Endothelial cell of umbilical vein (primary cell): ENCODE measurements around the gene INPP4B. TPM values are rescaled to one million over a fixed set of nuclear protein-coding genes. Genes with fewer than 3 reads are reported as not detected.

Experiments used
- BruUV-seq: library from RNA; stranded (reverse); fragments of 400-500 nt; replicated peaks from 2 replicates; lab custom pipeline; 2021; lab: Mats Ljungman, UMichigan
- CTCF ChIA-PET: fragments of 300-600, 350-600 bp; sonication (Branson Sonifier 250); formaldehyde crosslinking; loops from one replicate; lab custom pipeline; 2021; ENCODE audit warnings: antibody characterized with exemption, inconsistent platforms; lab: Charles Lee
- POLR2A ChIA-PET: fragments of 300-600, 350-600 bp; sonication (Branson Sonifier 250); formaldehyde crosslinking; loops from one replicate; lab custom pipeline; 2021; ENCODE audit warnings: antibody characterized with exemption, inconsistent platforms; lab: Charles Lee
- DNase-seq: peaks from one replicate; pipeline ENCODE4 v3.0.0-alpha.2; 2011; ENCODE audit warnings: low read depth, low spot score
- FAIRE-seq: peaks from 2 replicates; lab custom pipeline; 2011; peaks lifted over from hg19 to GRCh38; lab: Jason Lieb, UNC
- H2AFZ ChIP-seq: 2 replicates; pipeline ENCODE4 v1.6.0; 2012; ENCODE audit warnings: low read depth, low read length, control low read depth, inconsistent platforms
- H3K27ac ChIP-seq: 2 replicates; pipeline ENCODE4 v1.5.1; 2011; ENCODE audit warnings: low read depth, mild to moderate bottlenecking, control low read depth, low read length, moderate library complexity; ENCODE audit not compliant: insufficient read depth
- H3K27me3 ChIP-seq, 2 experiments: 2 replicates each; pipeline versions ENCODE4 v1.6.0 to v1.6.1; 2011; ENCODE audit warnings: low read length in 2 of 2, mixed read lengths in 1 of 2; ENCODE audit not compliant: control insufficient read depth in 2 of 2, insufficient read depth in 2 of 2
- H3K36me3 ChIP-seq, 2 experiments: 2 replicates in 1 of 2; 3 replicates in 1 of 2; pipeline ENCODE4 v1.5.1; 2011; ENCODE audit warnings: low read length in 2 of 2, mild to moderate bottlenecking in 1 of 2, moderate library complexity in 1 of 2; ENCODE audit not compliant: control insufficient read depth in 2 of 2, insufficient read depth in 2 of 2; ENCODE audit errors: extremely low read depth in 1 of 2
- H3K4me1 ChIP-seq: 3 replicates; pipeline ENCODE4 v1.5.1; 2011; ENCODE audit warnings: mild to moderate bottlenecking, low read length; ENCODE audit not compliant: control insufficient read depth, insufficient read depth; ENCODE audit errors: extremely low read depth
- H3K4me2 ChIP-seq: 2 replicates; pipeline ENCODE4 v1.6.1; 2011; ENCODE audit warnings: low read length, control low read depth, mixed read lengths; ENCODE audit not compliant: insufficient read depth
- H3K4me3 ChIP-seq, 3 experiments: fragments of 200-600 bp in 1 of 3; sonication (generic), shearing (Covaris generic) in 1 of 3; replicated peaks in 1 of 3; 2 replicates each; pipeline ENCODE4 v1.5.1; 2011 to 2016; ENCODE audit warnings: control low read depth in 3 of 3, low read length in 3 of 3, mild to moderate bottlenecking in 2 of 3, inconsistent platforms in 1 of 3, low read depth in 1 of 3, moderate library complexity in 1 of 3; ENCODE audit not compliant: insufficient read depth in 1 of 3
- H3K79me2 ChIP-seq: 2 replicates; pipeline ENCODE4 v1.6.0; 2012; ENCODE audit warnings: low read length, inconsistent platforms; ENCODE audit not compliant: control insufficient read depth, insufficient read depth
- H3K9ac ChIP-seq: replicated peaks from 2 replicates; pipeline ENCODE3; 2011; ENCODE audit warnings: low read length, control low read depth; ENCODE audit not compliant: insufficient read depth; ENCODE audit errors: extremely low read depth
- H3K9me1 ChIP-seq: replicated peaks from 3 replicates; pipeline ENCODE4 v1.6.0; 2011; ENCODE audit warnings: mild to moderate bottlenecking, low read length; ENCODE audit not compliant: control insufficient read depth, insufficient read depth; ENCODE audit errors: extremely low read depth
- H3K9me3 ChIP-seq: replicated peaks from 2 replicates; pipeline ENCODE4 v1.5.1; 2012; ENCODE audit warnings: low read length, inconsistent platforms; ENCODE audit not compliant: control insufficient read depth, insufficient read depth
- H4K20me1 ChIP-seq: replicated peaks from 2 replicates; pipeline ENCODE3; 2011; ENCODE audit warnings: mild to moderate bottlenecking, low read length; ENCODE audit not compliant: control insufficient read depth, insufficient read depth; ENCODE audit errors: extremely low read depth
- CTCF ChIP-seq, 2 donors: IDR thresholded peaks; 1 replicate in 1 of 2; 2 replicates in 1 of 2; pipeline ENCODE4 v1.5.1; 2011; ENCODE audit warnings: low read length in 2 of 2, mild to moderate bottlenecking in 2 of 2, moderate library complexity in 2 of 2, control low read depth in 1 of 2, inconsistent platforms in 1 of 2, low read depth in 1 of 2; ENCODE audit not compliant: insufficient read depth in 1 of 2; ENCODE audit errors: extremely low read depth in 1 of 2
- EZH2 ChIP-seq: IDR thresholded peaks from 2 replicates; pipeline ENCODE4 v1.6.1; 2012; ENCODE audit warnings: borderline replicate concordance, low read depth, mild to moderate bottlenecking, moderate library complexity, low read length, inconsistent platforms; ENCODE audit not compliant: severe bottlenecking
- FOS ChIP-seq: IDR thresholded peaks from 2 replicates; pipeline ENCODE4 v1.6.1; 2011; ENCODE audit warnings: mild to moderate bottlenecking, low read length, moderate library complexity, borderline replicate concordance; ENCODE audit not compliant: insufficient read depth
- GATA2 ChIP-seq: IDR thresholded peaks from 2 replicates; pipeline ENCODE4 v1.7.0; 2011; ENCODE audit warnings: low read depth, mild to moderate bottlenecking, moderate library complexity, mixed read lengths, low read length; ENCODE audit not compliant: insufficient read length, insufficient read depth
- JUN ChIP-seq: IDR thresholded peaks from 2 replicates; pipeline ENCODE4 v1.6.1; 2011; ENCODE audit warnings: borderline replicate concordance, low read depth; ENCODE audit not compliant: insufficient read length, insufficient read depth
- MAX ChIP-seq: IDR thresholded peaks from 2 replicates; pipeline ENCODE4 v1.6.1; 2011; ENCODE audit not compliant: insufficient read depth, insufficient read length
- MYC ChIP-seq: IDR thresholded peaks from one replicate; pipeline ENCODE4 v1.6.1; 2011; ENCODE audit warnings: mild to moderate bottlenecking, low read depth, low read length
- POLR2A ChIP-seq: IDR thresholded peaks from 2 replicates; pipeline ENCODE4 v1.6.1; 2012; ENCODE audit warnings: low read depth, mild to moderate bottlenecking, control low read depth, low read length
- POLR2AphosphoS5 ChIP-seq: IDR thresholded peaks from 2 replicates; pipeline ENCODE4 v1.6.1; 2012; ENCODE audit warnings: low read depth, mild to moderate bottlenecking, control low read depth, low read length, moderate library complexity; ENCODE audit not compliant: insufficient read depth
- dilution Hi-C: fragments of 300-500 bp; cut with MboI; formaldehyde crosslinking; loops from one replicate; pipeline ENCODE4 v1.15.0; 2019; ENCODE audit warnings: low sequenced_read_pairs; ENCODE audit not compliant: extremely low pct_ligation_motif_present
- intact Hi-C: fragments of 100-400 bp; cut with micrococcal nuclease; formaldehyde crosslinking; loops from one replicate; pipeline ENCODE4 v1.10.0; 2022
- polyA plus RNA-seq, 4 experiments: library from polyadenylated mRNA; depleted of rRNA in 3 of 4; stranded (reverse) in 3 of 4; unstranded in 1 of 4; fragments of >200 nt; gene quantifications; 2 replicates each; pipeline versions ENCODE4 v1.2.1 to v1.2.3, GENCODE V29; 2011 to 2012; ENCODE audit warnings: missing spikeins in 1 of 4
- total RNA-seq: library from RNA; stranded (reverse); gene quantifications from 2 replicates; pipeline ENCODE4 v1.2.3, GENCODE V29; 2021

The INPP4B gene
- total and polyA plus RNA-seq, 2 donors (not counting 3 experiments of a cell fraction or from before 2014, with no cell fraction given) = 0.41 to 3.1 TPM

GRCh38 chr4:142427456-142427855 is 418.6 kb downstream of the INPP4B start:
- DNase-seq (no peak), FAIRE-seq (no peak)
- ChIA-PET POLR2A (no interaction called here), CTCF (interaction anchor here (1.6 kb wide), 1 partner anchor 19 kb away, joined by 4 read pairs; no protein-coding TSS in a partner anchor)
- H4K20me1 ChIP-seq = no peaks in the 10 kb centered on the region
- intact Hi-C loops = no loop called here
- H3K27ac ChIP-seq = no peak overlapping the region
- no peaks in the 10 kb centered on the region for H3K9me3 ChIP-seq
- H3K9me1 ChIP-seq = no peaks in the 10 kb centered on the region
- no peaks in the 10 kb centered on the region for H3K36me3 ChIP-seq
- dilution Hi-C loops = no loop called here
- H3K4me2 ChIP-seq = no peak overlapping the region
- TF ChIP-seq FOS = no peak
- TF ChIP-seq JUN = no peak
- no peak for TF ChIP-seq MYC
- TF ChIP-seq POLR2A = no peak
- no peak for TF ChIP-seq CTCF (IDR thresholded peaks at IDR 0.05; ENCODE audit: extremely low read depth in 1 of 2, insufficient read depth in 1 of 2, low read depth in 1 of 2, low read length in 2 of 2)
- TF ChIP-seq EZH2 = no peak
- TF ChIP-seq POLR2AphosphoS5 = no peak
- no peak for TF ChIP-seq GATA2
- TF ChIP-seq MAX = no peak
- no TSS peak for BruUV-seq
- H3K79me2 ChIP-seq = no peaks in the 10 kb centered on the region
- no peaks in the 10 kb centered on the region for H3K4me1 ChIP-seq
- no peak overlapping the region for H3K4me3 ChIP-seq
- no peak overlapping the region for H2AFZ ChIP-seq
- H3K9ac ChIP-seq = no peak overlapping the region
- H3K27me3 ChIP-seq = no peaks in the 10 kb centered on the region
